CD14-positive monocyte (primary cell): ENCODE data around the gene NT5C3B. TPM values are rescaled to one million over a fixed set of nuclear protein-coding genes. Genes with fewer than 3 reads are reported as not detected.

Source experiments
- DNase-seq, 3 donors: peaks; one replicate each; pipeline ENCODE4 v3.0.0-alpha.2; 2011 to 2022
- H2AFZ ChIP-seq: 2 replicates; pipeline ENCODE4 v1.6.0; 2012; ENCODE audit warnings: mild to moderate bottlenecking, low read depth, low read length, inconsistent platforms; ENCODE audit not compliant: insufficient read depth, poor library complexity, severe bottlenecking
- H3K27ac ChIP-seq, 2 donors: 1 replicate in 1 of 2; 2 replicates in 1 of 2; pipeline ENCODE4 v1.5.1; 2012 to 2013; ENCODE audit warnings: low read length in 2 of 2, control low read depth in 1 of 2, inconsistent platforms in 1 of 2, low read depth in 1 of 2, mild to moderate bottlenecking in 1 of 2
- H3K27me3 ChIP-seq, 2 donors: one replicate each; pipeline versions ENCODE4 v1.6.0 to v1.6.1; 2011 to 2013; ENCODE audit warnings: low read length in 2 of 2; ENCODE audit not compliant: control insufficient read depth in 2 of 2, insufficient read depth in 2 of 2
- H3K36me3 ChIP-seq, 2 donors: replicated peaks in 1 of 2; 1 replicate in 1 of 2; 2 replicates in 1 of 2; pipeline versions ENCODE4 v1.5.1 to v1.6.1; 2012 to 2013; ENCODE audit warnings: low read length in 2 of 2, control low read depth in 1 of 2, inconsistent platforms in 1 of 2, mild to moderate bottlenecking in 1 of 2; ENCODE audit not compliant: insufficient read depth in 2 of 2, control insufficient read depth in 1 of 2
- H3K4me1 ChIP-seq, 2 donors: 1 replicate in 1 of 2; 2 replicates in 1 of 2; pipeline versions ENCODE4 v1.5.1 to v1.6.1; 2012 to 2013; ENCODE audit warnings: low read length in 2 of 2, control low read depth in 1 of 2, inconsistent platforms in 1 of 2, mild to moderate bottlenecking in 1 of 2, moderate library complexity in 1 of 2; ENCODE audit not compliant: insufficient read depth in 2 of 2, control insufficient read depth in 1 of 2
- H3K4me2 ChIP-seq: replicated peaks from 2 replicates; pipeline ENCODE3; 2012; ENCODE audit warnings: low read length, moderate library complexity, mild to moderate bottlenecking; ENCODE audit not compliant: poor library complexity, severe bottlenecking; ENCODE audit errors: extremely low read depth
- H3K4me3 ChIP-seq, 3 experiments: fragments of 200-600 bp in 1 of 3; sonication (generic) in 1 of 3; replicated peaks in 1 of 3; 1 replicate in 2 of 3; 2 replicates in 1 of 3; pipeline ENCODE4 v1.5.1; 2011 to 2013; ENCODE audit warnings: low read length in 3 of 3, mild to moderate bottlenecking in 3 of 3, control low read depth in 2 of 3, low read depth in 2 of 3, inconsistent platforms in 1 of 3, moderate library complexity in 1 of 3
- H3K79me2 ChIP-seq: 2 replicates; pipeline ENCODE4 v1.6.0; 2012; ENCODE audit warnings: mild to moderate bottlenecking, control low read depth, inconsistent platforms, low read length, moderate library complexity; ENCODE audit not compliant: insufficient read depth
- H3K9ac ChIP-seq: 2 replicates; pipeline ENCODE4 v1.6.0; 2017; ENCODE audit warnings: low read length, mild to moderate bottlenecking; ENCODE audit not compliant: insufficient read depth, poor library complexity, severe bottlenecking
- H3K9me3 ChIP-seq, 2 donors: replicated peaks in 1 of 2; 1 replicate in 1 of 2; 2 replicates in 1 of 2; pipeline versions ENCODE4 v1.5.1 to v1.6.1; 2012 to 2013; ENCODE audit warnings: low read length in 2 of 2, control low read depth in 1 of 2; ENCODE audit not compliant: control insufficient read depth in 1 of 2, insufficient read depth in 1 of 2
- H4K20me1 ChIP-seq: 2 replicates; pipeline ENCODE4 v1.6.0; 2012; ENCODE audit warnings: mild to moderate bottlenecking, low read length, control low read depth, moderate library complexity; ENCODE audit not compliant: insufficient read depth
- H3K27ac Mint-ChIP-seq, 7 donors: one replicate each; pipeline ENCODE4 v1.8.0; 2020; ENCODE audit warnings: mild to moderate bottlenecking in 7 of 7, mixed read lengths in 7 of 7, moderate library complexity in 6 of 7, inconsistent platforms in 2 of 7
- H3K27me3 Mint-ChIP-seq, 3 donors: one replicate each; pipeline ENCODE4 v1.8.0; 2021 to 2022; ENCODE audit warnings: low read depth in 3 of 3, mild to moderate bottlenecking in 3 of 3, mixed read lengths in 3 of 3, moderate library complexity in 3 of 3, inconsistent platforms in 1 of 3
- H3K36me3 Mint-ChIP-seq, 2 donors: one replicate each; pipeline ENCODE4 v1.8.0; 2020; ENCODE audit warnings: mixed read lengths in 2 of 2, inconsistent platforms in 1 of 2, mild to moderate bottlenecking in 1 of 2
- H3K4me1 Mint-ChIP-seq: one replicate; pipeline ENCODE4 v1.8.0; 2020; ENCODE audit warnings: mild to moderate bottlenecking, mixed read lengths
- H3K4me3 Mint-ChIP-seq, 2 donors: one replicate each; pipeline ENCODE4 v1.8.0; 2020; ENCODE audit warnings: mild to moderate bottlenecking in 2 of 2, mixed read lengths in 2 of 2, moderate library complexity in 1 of 2
- H3K9me3 Mint-ChIP-seq, 7 donors: one replicate each; pipeline ENCODE4 v1.8.0; 2020 to 2022; ENCODE audit warnings: mixed read lengths in 7 of 7, mild to moderate bottlenecking in 6 of 7, moderate library complexity in 6 of 7, inconsistent platforms in 2 of 7
- WGBS: methylation state at CpG from one replicate; pipeline ENCODE4 v1.1.5; 2013; ENCODE audit warnings: missing lambda C conversion rate; ENCODE audit not compliant: insufficient coverage; 5-methylcytosine and 5-hydroxymethylcytosine counted together
- intact Hi-C, 2 donors: fragments of 100-400 bp; cut with micrococcal nuclease; formaldehyde crosslinking; loops; one replicate each; pipeline versions ENCODE4 v1.15.0 to v1.15.1; 2023
- polyA plus RNA-seq, 3 donors: library from polyadenylated mRNA; depleted of rRNA in 1 of 3; unstranded in 2 of 3; stranded (reverse) in 1 of 3; fragments of 300-500 nt in 2 of 3; fragments of >200 nt in 1 of 3; fragmentation: Illumina TruSeq in 2 of 3; gene quantifications; 1 replicate in 2 of 3; 2 replicates in 1 of 3; pipeline ENCODE4 v1.2.3, GENCODE V29; 2012 to 2021
- TF ChIP-seq, protein P1 (sequence below): fragments of 200-600 bp; IDR thresholded peaks from one replicate; pipeline ENCODE4 v1.8.0; 2022; ENCODE audit warnings: antibody characterized with exemption, mild to moderate bottlenecking

Gene NT5C3B
- polyA plus RNA-seq, 3 donors, result 11.5 to 14.2 (median 13.5) TPM

DNA sequence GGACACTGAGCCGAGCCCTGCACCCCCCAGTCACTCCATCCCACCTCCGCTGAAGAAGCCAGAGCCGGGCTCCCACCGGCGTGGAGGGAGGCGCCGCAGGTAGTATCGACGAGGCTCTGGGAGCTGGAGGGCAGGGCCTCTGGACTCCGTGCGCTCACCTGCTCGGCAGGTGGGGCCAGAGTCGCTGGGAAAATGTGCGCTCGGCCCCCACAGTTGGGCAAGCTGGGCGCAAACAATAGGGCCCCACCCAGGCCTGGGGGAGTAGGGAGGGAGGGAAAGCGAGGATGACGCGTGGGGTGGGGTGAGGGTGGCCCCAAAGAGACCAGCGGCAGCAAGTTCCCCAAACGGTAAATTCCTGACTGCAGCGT is 50.2 kb downstream of the NT5C3B start:
- H3K9me3 Mint-ChIP-seq, result peaks cover 0 to 10% (median 0%) of the 10 kb centered on the region in 7 donors
- peaks cover 2 to 4% of the 10 kb centered on the region in 2 donors for H3K36me3 Mint-ChIP-seq
- H3K27ac ChIP-seq, result peak overlapping the region; percentile 58 to 82
- under 1% methylated on average over 18 of the region's 22 CpGs for WGBS
- H3K79me2 ChIP-seq, result no peaks in the 10 kb centered on the region
- H4K20me1 ChIP-seq, result peaks cover 29% of the 10 kb centered on the region
- no peaks in the 10 kb centered on the region for H3K9me3 ChIP-seq
- TF ChIP-seq, protein P1, sequence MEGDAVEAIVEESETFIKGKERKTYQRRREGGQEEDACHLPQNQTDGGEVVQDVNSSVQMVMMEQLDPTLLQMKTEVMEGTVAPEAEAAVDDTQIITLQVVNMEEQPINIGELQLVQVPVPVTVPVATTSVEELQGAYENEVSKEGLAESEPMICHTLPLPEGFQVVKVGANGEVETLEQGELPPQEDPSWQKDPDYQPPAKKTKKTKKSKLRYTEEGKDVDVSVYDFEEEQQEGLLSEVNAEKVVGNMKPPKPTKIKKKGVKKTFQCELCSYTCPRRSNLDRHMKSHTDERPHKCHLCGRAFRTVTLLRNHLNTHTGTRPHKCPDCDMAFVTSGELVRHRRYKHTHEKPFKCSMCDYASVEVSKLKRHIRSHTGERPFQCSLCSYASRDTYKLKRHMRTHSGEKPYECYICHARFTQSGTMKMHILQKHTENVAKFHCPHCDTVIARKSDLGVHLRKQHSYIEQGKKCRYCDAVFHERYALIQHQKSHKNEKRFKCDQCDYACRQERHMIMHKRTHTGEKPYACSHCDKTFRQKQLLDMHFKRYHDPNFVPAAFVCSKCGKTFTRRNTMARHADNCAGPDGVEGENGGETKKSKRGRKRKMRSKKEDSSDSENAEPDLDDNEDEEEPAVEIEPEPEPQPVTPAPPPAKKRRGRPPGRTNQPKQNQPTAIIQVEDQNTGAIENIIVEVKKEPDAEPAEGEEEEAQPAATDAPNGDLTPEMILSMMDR, result no peak
- H3K36me3 ChIP-seq, result no peaks in the 10 kb centered on the region
- H3K4me1 Mint-ChIP-seq, result peaks cover 64% of the 10 kb centered on the region
- DNase-seq, result peak in 1 of 3 donors; percentile 82
- H3K4me2 ChIP-seq, result peak overlapping the region; percentile 92
- H3K4me1 ChIP-seq, result peaks cover 65 to 69% of the 10 kb centered on the region in 2 donors
- H3K9ac ChIP-seq, result peak overlapping the region; percentile 73
- intact Hi-C loops, result no loop called here
- no peaks in the 10 kb centered on the region for H3K27me3 ChIP-seq
- H3K4me3 Mint-ChIP-seq, result peak overlapping the region; percentile 76 to 90
- H3K4me3 ChIP-seq, result peak overlapping the region; percentile 50 to 86 (median 62)
- peak overlapping the region; percentile 80 for H2AFZ ChIP-seq
- H3K27ac Mint-ChIP-seq, result peak overlapping the region in 3 of 7 donors; percentile 6 to 82 (median 37)
- H3K27me3 Mint-ChIP-seq, result peaks cover 22 to 40% (median 24%) of the 10 kb centered on the region in 3 donors

DNA sequence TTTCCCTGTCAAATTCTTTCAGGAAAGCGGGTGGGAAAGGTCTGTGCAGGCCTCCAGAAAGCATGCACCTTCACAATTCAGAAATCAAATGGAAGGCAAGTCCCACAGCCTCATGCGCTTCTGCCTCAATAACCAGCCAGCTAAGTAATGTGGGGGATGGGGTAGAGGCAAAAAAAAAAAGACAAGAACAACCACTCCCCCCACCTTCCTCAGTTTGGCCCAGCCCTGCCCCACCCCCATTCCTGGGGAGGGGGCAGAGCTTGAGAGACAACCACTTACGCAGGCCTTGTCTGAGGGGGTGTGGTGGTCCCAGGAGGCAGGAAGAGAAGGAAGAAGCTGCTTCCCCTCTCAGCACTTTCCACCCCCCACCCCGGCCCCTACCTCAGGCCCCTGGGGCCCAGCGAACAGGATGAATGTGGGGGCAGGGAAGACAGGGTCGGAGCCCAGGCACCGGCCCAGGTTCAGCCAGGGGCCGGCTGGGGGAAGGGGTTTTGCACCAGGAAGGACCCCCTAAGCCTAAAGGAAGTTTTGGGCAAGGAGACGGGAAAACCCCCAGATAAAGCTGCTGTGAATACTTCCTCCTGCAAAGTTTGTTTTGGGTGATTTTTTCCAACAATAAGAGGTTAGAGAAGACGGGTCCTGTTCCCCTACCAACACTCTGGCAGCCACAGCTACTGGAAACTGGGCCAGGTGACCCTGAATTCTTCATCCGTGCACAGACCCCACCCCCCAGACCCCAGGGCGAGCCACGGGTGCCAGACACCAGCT is 50.8 kb downstream of the NT5C3B start:
- peaks cover 29% of the 10 kb centered on the region for H4K20me1 ChIP-seq
- TF ChIP-seq, protein P1, result no peak
- Mint-ChIP-seq H3K9me3 (peaks cover 0 to 10% (median 0%) of the 10 kb centered on the region in 7 donors), H3K4me1 (peaks cover 64% of the 10 kb centered on the region), H3K27ac (peak overlapping the region in 4 of 7 donors; percentile 3 to 82 (median 22)), H3K36me3 (peaks cover 2 to 4% of the 10 kb centered on the region in 2 donors), H3K27me3 (peaks cover 20 to 38% (median 22%) of the 10 kb centered on the region in 3 donors), H3K4me3 (peak overlapping the region; percentile 76 to 90)
- peak in 2 of 3 donors; percentile 10 to 50 for DNase-seq
- H3K27me3 ChIP-seq, result no peaks in the 10 kb centered on the region
- H3K79me2 ChIP-seq, result no peaks in the 10 kb centered on the region
- no peaks in the 10 kb centered on the region for H3K36me3 ChIP-seq
- H3K4me3 ChIP-seq, result peak overlapping the region; percentile 50 to 86 (median 62)
- H3K4me1 ChIP-seq, result peaks cover 65 to 70% of the 10 kb centered on the region in 2 donors
- intact Hi-C loops, result no loop called here
- H2AFZ ChIP-seq, result peak overlapping the region; percentile 80
- peak overlapping the region; percentile 92 for H3K4me2 ChIP-seq
- H3K27ac ChIP-seq, result peak overlapping the region; percentile 58 to 82
- 0% methylated on average over 6 of the region's 13 CpGs for WGBS
- peak overlapping the region; percentile 73 for H3K9ac ChIP-seq
- no peaks in the 10 kb centered on the region for H3K9me3 ChIP-seq
